Neural crest cell (in vitro differentiated cells): Measurements from ENCODE around the gene PDGFD. TPM values are rescaled to one million over a fixed set of nuclear protein-coding genes. Genes with fewer than 3 reads are reported as not detected.
"Not testable (repeated sequence)": the region's sequence is repeated elsewhere in the genome, so short reads cannot be mapped to it uniquely, and the experiment has no call there.

Experiments
- DNase-seq: peaks from one replicate; pipeline ENCODE4 v3.0.0; 2021; ENCODE audit warnings: low read depth, mixed read lengths, low spot score
- H3K27ac Mint-ChIP-seq: one replicate; pipeline ENCODE4 v1.8.0; 2021; ENCODE audit warnings: mild to moderate bottlenecking, mixed read lengths; ENCODE audit not compliant: unreplicated experiment
- H3K27me3 Mint-ChIP-seq: 2 replicates; pipeline ENCODE4 v1.8.0; 2021; ENCODE audit warnings: low read depth, mild to moderate bottlenecking, mixed read lengths
- H3K36me3 Mint-ChIP-seq: 2 replicates; pipeline ENCODE4 v1.8.0; 2021; ENCODE audit warnings: low read depth, mild to moderate bottlenecking, mixed read lengths
- H3K4me1 Mint-ChIP-seq: 2 replicates; pipeline ENCODE4 v1.8.0; 2021; ENCODE audit warnings: mixed read lengths
- H3K4me3 Mint-ChIP-seq: one replicate; pipeline ENCODE4 v1.8.0; 2021; ENCODE audit warnings: mild to moderate bottlenecking, mixed read lengths
- H3K9me3 Mint-ChIP-seq: 2 replicates; pipeline ENCODE4 v1.8.0; 2021; ENCODE audit warnings: mixed read lengths
- CTCF ChIP-seq: fragments of 200-600 bp; sonication (generic); conservative IDR thresholded peaks from 2 replicates; pipeline ENCODE4 v1.5.0; 2021; ENCODE audit warnings: antibody characterized with exemption, mild to moderate bottlenecking
- total RNA-seq: library from RNA; stranded (reverse); gene quantifications from 2 replicates; pipeline ENCODE4 v1.2.1, GENCODE V29; 2021

PDGFD gene
- total RNA-seq, 1 donor from 2014 or later: 3.4 TPM

- Mint-ChIP-seq H3K9me3 (no peaks in the 10 kb centered on the region), H3K27ac (no peak overlapping the region), H3K36me3 (no peaks in the 10 kb centered on the region), H3K4me1 (no peaks in the 10 kb centered on the region), H3K4me3 (no peak overlapping the region), H3K27me3 (no peaks in the 10 kb centered on the region)
- DNase-seq: no peak
- no peak for TF ChIP-seq CTCF
These were observed 108.4 kb downstream of the PDGFD start for GRCh38 chr11:104055596-104055995.

- no peaks in the 10 kb centered on the region for H3K36me3 Mint-ChIP-seq
- H3K27me3 Mint-ChIP-seq: no peaks in the 10 kb centered on the region
- no peak overlapping the region for H3K4me3 Mint-ChIP-seq
- DNase-seq: no peak
- H3K27ac Mint-ChIP-seq: no peak overlapping the region
- no peaks in the 10 kb centered on the region for H3K4me1 Mint-ChIP-seq
- no peaks in the 10 kb centered on the region for H3K9me3 Mint-ChIP-seq
- no peak for TF ChIP-seq CTCF
These were observed 108.9 kb downstream of the PDGFD start for GRCh38 chr11:104054911-104055529.

- no peak for DNase-seq
- no peaks in the 10 kb centered on the region for H3K27me3 Mint-ChIP-seq
- TF ChIP-seq CTCF: no peak
- no peaks in the 10 kb centered on the region for H3K36me3 Mint-ChIP-seq
- no peaks in the 10 kb centered on the region for H3K9me3 Mint-ChIP-seq
- H3K4me3 Mint-ChIP-seq: no peak overlapping the region
- H3K4me1 Mint-ChIP-seq: no peaks in the 10 kb centered on the region
- no peak overlapping the region for H3K27ac Mint-ChIP-seq
These were observed 110.0 kb downstream of the PDGFD start for GRCh38 chr11:104053743-104054478.

GRCh38 chr11:104051778-104052177 is 112.2 kb downstream of the PDGFD start:
- H3K4me3 Mint-ChIP-seq: no peak overlapping the region
- H3K4me1 Mint-ChIP-seq: no peaks in the 10 kb centered on the region
- no peak for TF ChIP-seq CTCF
- DNase-seq: no peak
- no peaks in the 10 kb centered on the region for H3K9me3 Mint-ChIP-seq
- H3K36me3 Mint-ChIP-seq: no peaks in the 10 kb centered on the region
- H3K27ac Mint-ChIP-seq: no peak overlapping the region
- H3K27me3 Mint-ChIP-seq: no peaks in the 10 kb centered on the region

GRCh38 chr11:104049116-104049515 is 114.8 kb downstream of the PDGFD start:
- Mint-ChIP-seq H3K27me3 (no peaks in the 10 kb centered on the region), H3K9me3 (no peaks in the 10 kb centered on the region), H3K27ac (no peak overlapping the region), H3K4me1 (no peaks in the 10 kb centered on the region), H3K4me3 (no peak overlapping the region), H3K36me3 (no peaks in the 10 kb centered on the region)
- no peak for TF ChIP-seq CTCF
- DNase-seq: no peak

- not testable (repeated sequence) for DNase-seq, H3K27ac Mint-ChIP-seq, H3K4me1 Mint-ChIP-seq, H3K27me3 Mint-ChIP-seq, H3K4me3 Mint-ChIP-seq, H3K36me3 Mint-ChIP-seq, H3K9me3 Mint-ChIP-seq
These were observed 117.1 kb downstream of the PDGFD start for GRCh38 chr11:104046858-104047257.
